ENCODE results near the gene LTBP2. TPM values are rescaled to one million over a fixed set of nuclear protein-coding genes. Genes with fewer than 3 reads are reported as not detected.

LTBP2 gene
- total RNA-seq, 1 experiment from 2014 or later = 17.4 TPM

DNA sequence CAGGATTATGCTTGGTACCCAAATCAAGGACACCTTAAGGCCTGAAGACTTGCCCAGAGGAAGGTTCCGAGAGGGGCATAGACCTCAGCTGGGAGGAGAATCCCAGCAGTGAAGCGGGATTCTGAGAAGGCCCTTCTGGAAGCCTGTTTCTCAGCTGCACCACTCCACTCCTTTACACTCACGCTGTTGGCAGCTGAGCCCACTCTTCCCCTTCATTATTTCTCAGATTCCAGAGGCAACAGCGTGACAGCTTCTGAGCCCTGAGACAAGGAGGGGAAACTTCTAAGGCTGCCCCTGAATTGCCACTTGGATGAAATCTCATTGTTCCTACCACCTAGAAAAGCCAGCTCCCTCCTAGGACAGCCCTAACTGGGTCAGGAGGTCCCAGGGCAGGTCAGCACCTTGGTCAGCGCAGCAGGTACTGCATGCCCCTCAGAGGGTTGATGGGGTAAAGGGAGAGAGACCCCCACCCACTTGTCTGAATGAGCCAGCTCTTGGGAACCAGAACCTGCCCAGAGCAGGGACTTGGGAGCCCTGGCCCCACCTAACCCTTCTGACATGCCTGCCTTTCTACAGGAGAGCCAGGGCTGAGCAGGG lies 64.6 kb downstream of the LTBP2 start:
- CTCF ChIA-PET = interaction anchor here (0.6 kb wide), 1 partner anchor 10 kb away, joined by 3 read pairs; no protein-coding TSS in a partner anchor
- Histone ChIP-seq H4K20me1 (ENCODE audit: low read length) (no peaks in the 10 kb centered on the region), H3K9me2 (replicated peaks; ENCODE audit: low read length) (no peaks in the 10 kb centered on the region), H3K4me3 (ENCODE audit: low read length) (no peak overlapping the region), H3K9me3 (ENCODE audit: low read length) (no peaks in the 10 kb centered on the region), H3K27ac (ENCODE audit: low read length) (no peak overlapping the region), H3K27me3 (ENCODE audit: low read length) (no peaks in the 10 kb centered on the region), H3K79me2 (ENCODE audit: low read length) (no peaks in the 10 kb centered on the region), H3K9ac (ENCODE audit: low read length) (no peak overlapping the region), H2AFZ (ENCODE audit: low read length) (no peak overlapping the region), H3K36me3 (ENCODE audit: low read depth, low read length) (no peaks in the 10 kb centered on the region), H3K4me1 (ENCODE audit: insufficient read depth, low read length) (peaks cover 14% of the 10 kb centered on the region), H3K4me2 (ENCODE audit: low read length) (no peak overlapping the region), H3F3A (ENCODE audit: low read length, unreplicated experiment) (no peaks in the 10 kb centered on the region)
- BruUV-seq (replicated peaks) = no TSS peak
- TF ChIP-seq, protein P1, sequence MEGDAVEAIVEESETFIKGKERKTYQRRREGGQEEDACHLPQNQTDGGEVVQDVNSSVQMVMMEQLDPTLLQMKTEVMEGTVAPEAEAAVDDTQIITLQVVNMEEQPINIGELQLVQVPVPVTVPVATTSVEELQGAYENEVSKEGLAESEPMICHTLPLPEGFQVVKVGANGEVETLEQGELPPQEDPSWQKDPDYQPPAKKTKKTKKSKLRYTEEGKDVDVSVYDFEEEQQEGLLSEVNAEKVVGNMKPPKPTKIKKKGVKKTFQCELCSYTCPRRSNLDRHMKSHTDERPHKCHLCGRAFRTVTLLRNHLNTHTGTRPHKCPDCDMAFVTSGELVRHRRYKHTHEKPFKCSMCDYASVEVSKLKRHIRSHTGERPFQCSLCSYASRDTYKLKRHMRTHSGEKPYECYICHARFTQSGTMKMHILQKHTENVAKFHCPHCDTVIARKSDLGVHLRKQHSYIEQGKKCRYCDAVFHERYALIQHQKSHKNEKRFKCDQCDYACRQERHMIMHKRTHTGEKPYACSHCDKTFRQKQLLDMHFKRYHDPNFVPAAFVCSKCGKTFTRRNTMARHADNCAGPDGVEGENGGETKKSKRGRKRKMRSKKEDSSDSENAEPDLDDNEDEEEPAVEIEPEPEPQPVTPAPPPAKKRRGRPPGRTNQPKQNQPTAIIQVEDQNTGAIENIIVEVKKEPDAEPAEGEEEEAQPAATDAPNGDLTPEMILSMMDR (conservative IDR thresholded peaks at IDR 0.05; ENCODE audit: low read depth, low read length) = no peak
- TF ChIP-seq EZH2 (IDR thresholded peaks at IDR 0.05; ENCODE audit: low read length, unreplicated experiment) (no peak), EZH2phosphoT487 (IDR thresholded peaks at IDR 0.05; ENCODE audit: borderline replicate concordance, low read length) (no peak)
- no peak for ATAC-seq
- intact Hi-C loops (cut with micrococcal nuclease) = no loop called here
- no peak for DNase-seq
- POLR2A ChIA-PET (ENCODE audit: unreplicated experiment) = no interaction called here

DNA sequence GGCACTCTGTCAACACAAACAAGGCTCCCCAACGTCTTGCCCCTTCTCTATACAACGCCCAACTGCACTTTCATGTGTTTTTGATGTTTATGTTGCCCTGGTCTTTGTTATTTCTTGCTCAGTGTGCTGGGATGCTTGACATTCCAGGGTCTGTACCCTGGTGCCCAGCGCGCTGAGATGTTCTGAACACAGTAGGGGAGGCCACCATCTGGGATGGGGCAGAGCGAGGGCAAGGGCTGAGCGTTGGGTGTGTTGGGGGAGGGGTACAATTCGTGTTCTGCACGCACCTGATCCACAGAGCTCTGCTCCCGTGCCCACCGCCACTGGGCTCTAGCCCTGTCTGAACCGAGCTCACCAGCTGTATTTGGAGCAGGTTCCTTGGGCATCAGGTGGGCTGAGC lies 65.6 kb downstream of the LTBP2 start:
- intact Hi-C loops (cut with micrococcal nuclease) = no loop called here
- DNase-seq = no peak
- Histone ChIP-seq H3K4me2 (ENCODE audit: low read length) (no peak overlapping the region), H3K27ac (ENCODE audit: low read length) (no peak overlapping the region), H3K79me2 (ENCODE audit: low read length) (no peaks in the 10 kb centered on the region), H3K27me3 (ENCODE audit: low read length) (no peaks in the 10 kb centered on the region), H3K9me3 (ENCODE audit: low read length) (no peaks in the 10 kb centered on the region), H3K4me3 (ENCODE audit: low read length) (no peak overlapping the region), H4K20me1 (ENCODE audit: low read length) (no peaks in the 10 kb centered on the region), H3K36me3 (ENCODE audit: low read depth, low read length) (no peaks in the 10 kb centered on the region), H3K4me1 (ENCODE audit: insufficient read depth, low read length) (peaks cover 14% of the 10 kb centered on the region), H2AFZ (ENCODE audit: low read length) (no peak overlapping the region), H3F3A (ENCODE audit: low read length, unreplicated experiment) (no peaks in the 10 kb centered on the region), H3K9me2 (replicated peaks; ENCODE audit: low read length) (no peaks in the 10 kb centered on the region), H3K9ac (ENCODE audit: low read length) (no peak overlapping the region)
- CTCF ChIA-PET = no interaction called here
- ATAC-seq = no peak
- POLR2A ChIA-PET (ENCODE audit: unreplicated experiment) = no interaction called here
- no peak for TF ChIP-seq EZH2phosphoT487 (IDR thresholded peaks at IDR 0.05; ENCODE audit: borderline replicate concordance, low read length)
- TF ChIP-seq EZH2 (IDR thresholded peaks at IDR 0.05; ENCODE audit: low read length, unreplicated experiment) = no peak
- TF ChIP-seq, protein P1 (conservative IDR thresholded peaks at IDR 0.05; ENCODE audit: low read depth, low read length) = no peak
- no TSS peak for BruUV-seq (replicated peaks)

DNA sequence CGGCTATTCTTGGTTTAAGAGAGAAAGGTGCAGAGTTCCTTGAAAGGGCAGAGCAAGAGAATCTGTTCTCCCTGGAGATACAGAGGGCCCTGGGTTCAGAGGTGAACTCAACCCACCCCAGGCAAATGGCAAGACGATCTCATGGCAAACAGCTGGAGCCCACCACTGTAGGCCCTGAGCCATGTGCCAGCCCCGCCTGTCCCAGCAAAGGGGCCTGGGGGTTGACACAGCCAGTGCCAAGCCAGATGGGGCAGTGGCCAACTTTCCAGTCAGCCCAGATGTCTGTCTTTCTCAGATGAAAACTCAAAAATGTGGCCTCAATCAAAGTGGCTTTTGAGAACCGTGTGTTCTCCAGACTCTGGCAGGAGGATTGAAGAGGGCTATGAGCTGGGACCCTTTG lies 66.7 kb downstream of the LTBP2 start:
- Histone ChIP-seq H3K9ac (ENCODE audit: low read length) (no peak overlapping the region), H3K4me2 (ENCODE audit: low read length) (no peak overlapping the region), H4K20me1 (ENCODE audit: low read length) (no peaks in the 10 kb centered on the region), H3K9me2 (replicated peaks; ENCODE audit: low read length) (no peaks in the 10 kb centered on the region), H3K9me3 (ENCODE audit: low read length) (no peaks in the 10 kb centered on the region), H3K4me3 (ENCODE audit: low read length) (no peak overlapping the region), H3K79me2 (ENCODE audit: low read length) (no peaks in the 10 kb centered on the region), H3K36me3 (ENCODE audit: low read depth, low read length) (no peaks in the 10 kb centered on the region), H3F3A (ENCODE audit: low read length, unreplicated experiment) (no peaks in the 10 kb centered on the region), H2AFZ (ENCODE audit: low read length) (no peak overlapping the region), H3K27me3 (ENCODE audit: low read length) (no peaks in the 10 kb centered on the region), H3K4me1 (ENCODE audit: insufficient read depth, low read length) (peaks cover 14% of the 10 kb centered on the region), H3K27ac (ENCODE audit: low read length) (no peak overlapping the region)
- ChIA-PET POLR2A (ENCODE audit: unreplicated experiment) (no interaction called here), CTCF (no interaction called here)
- TF ChIP-seq EZH2 (IDR thresholded peaks at IDR 0.05; ENCODE audit: low read length, unreplicated experiment) = no peak
- TF ChIP-seq EZH2phosphoT487 (IDR thresholded peaks at IDR 0.05; ENCODE audit: borderline replicate concordance, low read length) = no peak
- TF ChIP-seq, protein P1 (conservative IDR thresholded peaks at IDR 0.05; ENCODE audit: low read depth, low read length) = no peak
- intact Hi-C loops (cut with micrococcal nuclease) = no loop called here
- DNase-seq = no peak
- BruUV-seq (replicated peaks) = no TSS peak
- no peak for ATAC-seq
